ENCODE measurements around the gene TMEM209.
"Not testable (repeated sequence)": the region's sequence is repeated elsewhere in the genome, so short reads cannot be mapped to it uniquely, and the experiment has no call there.

Gene TMEM209

DNA sequence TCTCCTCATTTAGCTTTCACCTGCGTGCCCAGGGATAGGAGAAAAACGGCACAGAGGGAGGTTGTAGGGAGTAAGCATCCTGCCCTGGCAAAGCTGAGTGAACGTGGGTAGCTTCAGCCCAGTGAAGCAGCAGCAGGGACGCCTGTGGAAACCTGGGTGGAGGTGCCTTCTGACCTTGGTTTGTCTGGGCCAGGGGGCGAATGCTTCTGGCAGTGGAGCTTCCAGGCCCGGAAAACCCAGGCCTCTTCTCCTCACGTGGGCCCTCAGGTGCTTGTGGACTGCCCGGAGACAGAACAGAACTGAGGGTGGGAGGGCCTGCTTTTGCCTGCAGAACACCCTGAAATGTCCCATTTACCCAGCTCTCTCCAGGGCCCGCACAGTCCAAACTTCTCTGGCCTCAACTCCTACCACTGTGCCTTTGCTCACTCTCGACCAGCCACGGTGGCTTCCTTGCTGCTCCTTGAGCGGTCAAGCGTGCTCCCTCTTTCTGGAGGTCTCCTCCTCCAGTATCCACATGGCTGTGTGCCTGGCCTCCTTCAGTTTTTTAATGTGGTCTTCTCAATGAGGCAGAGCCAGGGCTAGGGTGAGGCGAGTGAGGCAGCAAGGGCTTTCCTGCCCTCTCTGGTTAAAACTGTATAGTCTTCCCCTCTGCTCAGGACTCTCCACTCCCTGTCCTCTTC lies 62.4 kb downstream of the TMEM209 start:
- DNase-seq = no peak

DNA sequence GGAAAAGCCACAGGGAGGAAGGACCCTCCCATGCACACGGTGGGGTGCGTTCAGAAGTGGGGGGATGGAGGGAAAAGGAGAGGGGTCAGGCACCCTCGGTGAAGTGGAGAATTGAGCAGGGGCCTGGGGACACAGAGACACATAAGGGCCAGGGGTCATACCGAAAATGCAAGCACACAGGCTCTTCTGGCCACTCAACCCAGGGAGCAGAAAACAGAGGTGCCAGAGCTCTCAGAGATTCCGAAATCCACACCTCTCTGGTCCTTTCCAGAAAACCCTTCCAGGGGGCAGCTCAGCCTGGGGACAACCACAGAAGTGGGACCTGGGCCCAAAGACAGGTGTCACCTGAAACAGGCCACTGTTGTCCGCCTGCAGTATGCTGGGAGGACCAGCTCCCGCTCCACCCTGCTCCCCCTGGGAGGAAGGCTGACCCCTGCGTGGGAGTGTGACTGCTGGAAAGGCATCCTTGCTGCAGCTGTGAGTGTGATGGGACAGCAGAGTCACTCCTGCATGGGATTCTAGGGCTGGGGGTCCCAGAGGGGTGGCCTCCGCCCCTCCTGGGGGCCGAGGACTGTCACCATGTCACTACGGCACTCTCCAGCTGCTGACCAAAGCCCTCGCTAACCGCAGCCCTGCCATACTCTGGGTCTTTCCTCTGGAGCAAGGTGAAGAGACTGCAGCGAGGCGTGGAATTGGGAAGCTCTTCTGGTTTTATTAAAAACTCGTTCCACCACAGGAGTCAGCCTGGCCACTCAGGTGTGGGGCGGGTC lies 63.1 kb downstream of the TMEM209 start:
- DNase-seq = no peak

DNA sequence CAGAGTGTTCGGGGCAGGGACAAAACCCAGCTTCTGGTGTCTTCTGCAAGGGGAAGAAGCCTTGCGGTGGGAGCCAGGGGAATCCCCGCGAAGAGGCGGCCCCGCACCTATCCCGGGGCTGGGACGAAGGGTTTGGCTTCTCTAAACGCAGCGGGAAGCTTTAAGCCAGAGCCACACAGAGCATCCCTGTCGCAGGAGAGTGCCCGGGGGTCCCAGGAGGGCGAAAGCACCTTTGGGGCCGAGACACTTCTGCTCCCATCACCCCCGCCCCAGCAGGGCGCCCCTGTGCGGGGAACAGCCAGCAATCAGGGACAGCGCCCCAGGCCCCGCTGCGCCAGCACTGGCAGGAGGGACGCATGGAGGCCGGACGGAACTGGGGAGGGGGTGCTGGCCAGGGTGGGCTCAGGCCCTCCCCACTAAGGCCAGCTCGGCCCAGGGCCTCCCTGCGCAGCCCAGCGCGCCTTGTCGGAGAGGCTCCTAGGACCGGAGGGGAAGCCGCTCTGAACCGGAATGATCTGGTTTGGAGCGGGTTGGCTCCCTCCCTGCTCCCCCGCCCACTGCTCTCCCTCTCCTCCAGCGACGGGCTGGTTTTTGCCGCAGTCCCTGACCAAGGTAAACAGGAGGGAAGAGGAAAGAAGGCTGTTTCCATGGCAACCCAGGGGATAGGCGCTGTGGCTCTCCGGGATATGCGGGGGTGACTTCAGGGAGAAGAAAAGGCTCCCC lies 63.9 kb downstream of the TMEM209 start:
- peak; percentile 74 for DNase-seq

DNA sequence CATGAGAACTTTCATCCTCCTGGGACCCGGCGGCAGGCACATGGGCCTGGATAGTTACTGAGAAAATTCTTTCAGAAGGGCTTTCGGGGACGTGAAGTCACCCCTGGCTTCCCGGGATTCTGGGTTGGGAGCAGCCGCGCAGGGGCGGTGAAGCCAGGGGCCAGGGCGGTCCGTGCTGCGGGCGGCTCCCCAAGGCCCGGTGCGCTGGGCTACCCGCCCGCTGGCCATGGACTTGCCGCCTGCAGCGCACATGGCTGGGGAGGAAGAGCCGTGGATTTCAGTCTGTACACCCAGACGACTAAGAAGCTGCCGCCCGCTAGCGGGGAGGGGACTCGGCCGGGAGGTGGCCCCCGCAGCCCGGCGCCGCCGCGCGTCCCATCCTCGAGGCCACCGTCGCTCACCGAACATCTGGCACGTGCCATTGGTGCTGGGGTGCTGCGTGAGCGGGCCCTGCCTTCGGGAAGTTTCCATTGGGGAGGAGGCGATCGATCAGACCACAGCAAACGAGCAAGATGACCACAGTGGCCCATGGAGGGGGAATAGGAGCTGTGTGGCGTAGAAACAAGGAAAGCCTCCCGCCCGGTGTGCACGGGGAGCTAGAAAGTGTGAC lies 64.5 kb downstream of the TMEM209 start:
- no peak for DNase-seq

DNA sequence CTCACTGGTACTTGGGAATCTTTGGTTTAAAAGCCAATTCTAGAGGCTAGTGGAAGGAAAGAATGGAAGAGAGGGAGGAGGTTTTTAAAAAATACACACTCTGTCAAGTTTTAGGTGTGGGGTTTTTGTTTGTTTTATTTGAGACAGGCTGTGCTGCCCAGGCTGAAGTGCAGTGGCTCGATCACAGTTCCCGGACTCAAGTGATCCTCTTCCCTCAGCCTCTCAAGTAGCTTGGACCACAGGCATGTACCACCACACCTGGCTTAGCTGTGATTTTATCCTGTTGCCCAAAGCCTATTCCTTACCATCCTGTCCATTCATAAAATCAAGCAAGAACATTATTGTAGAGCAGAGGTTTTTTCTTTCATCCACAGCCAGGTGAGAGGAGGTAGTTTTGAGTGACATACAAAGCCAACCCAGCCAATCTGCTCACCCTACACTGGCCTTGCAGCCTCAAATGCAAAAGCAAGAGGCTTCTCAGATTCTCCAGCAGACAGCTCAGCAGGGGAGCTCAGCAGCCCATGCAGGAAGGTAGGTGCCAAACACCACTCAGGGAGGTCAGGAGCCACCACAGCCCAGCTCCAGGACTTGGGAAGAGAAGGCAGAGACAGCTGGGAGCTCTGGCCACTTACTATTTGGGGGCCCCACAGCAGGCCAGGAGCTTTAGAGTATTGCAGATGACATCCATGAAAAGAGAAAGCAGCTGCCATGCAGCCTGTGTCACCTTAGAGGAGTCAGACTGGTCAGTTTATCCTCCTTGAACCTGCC lies 65.8 kb downstream of the TMEM209 start:
- DNase-seq = no peak

DNA sequence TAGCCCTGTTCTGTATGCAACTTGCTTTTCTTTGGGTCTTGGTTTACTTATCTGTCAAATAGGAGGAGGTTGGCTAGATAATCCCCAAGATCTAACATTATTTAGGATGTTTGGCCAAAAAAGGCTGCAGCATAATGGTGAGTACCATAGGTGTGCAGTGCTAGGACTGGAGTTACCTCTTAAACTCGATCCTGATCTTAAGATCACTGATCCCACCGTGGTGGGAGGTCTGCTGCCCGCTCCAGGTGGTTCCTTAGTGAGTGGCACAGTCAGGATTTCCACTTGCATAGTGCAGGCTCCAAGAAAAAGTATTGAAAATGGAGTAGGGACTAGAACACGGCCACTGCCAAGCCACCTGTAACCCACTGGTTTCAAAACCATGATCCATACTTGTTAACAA lies 68.0 kb downstream of the TMEM209 start:
- DNase-seq = no peak

DNA sequence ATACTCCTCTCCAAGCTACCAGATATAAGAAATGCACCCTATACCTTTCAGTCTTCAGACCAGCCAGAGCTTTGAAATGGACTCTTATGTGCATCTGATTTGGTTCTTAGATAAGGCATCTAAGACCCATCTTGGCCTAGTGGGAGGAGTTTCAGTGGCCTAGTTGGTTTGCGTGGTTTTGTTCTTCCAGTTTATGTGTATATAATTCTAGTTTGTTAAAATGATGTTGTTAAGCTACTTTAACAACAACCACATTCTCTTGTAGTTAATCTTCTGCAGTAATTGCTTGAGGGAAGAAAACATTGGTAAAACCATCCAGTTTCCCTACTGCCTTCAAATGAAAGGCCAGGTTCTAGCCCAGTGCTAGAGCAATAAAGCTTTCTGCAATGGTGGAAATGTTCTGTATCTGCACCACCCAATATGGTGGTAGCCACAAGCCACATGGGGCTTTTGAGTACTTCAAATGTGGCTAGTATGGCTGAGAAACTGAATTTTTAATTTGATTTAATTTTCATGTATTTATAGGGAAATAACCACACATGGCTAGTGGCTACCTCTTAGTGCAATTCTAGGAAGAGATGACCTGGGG lies 68.5 kb downstream of the TMEM209 start:
- no peak for DNase-seq

DNA sequence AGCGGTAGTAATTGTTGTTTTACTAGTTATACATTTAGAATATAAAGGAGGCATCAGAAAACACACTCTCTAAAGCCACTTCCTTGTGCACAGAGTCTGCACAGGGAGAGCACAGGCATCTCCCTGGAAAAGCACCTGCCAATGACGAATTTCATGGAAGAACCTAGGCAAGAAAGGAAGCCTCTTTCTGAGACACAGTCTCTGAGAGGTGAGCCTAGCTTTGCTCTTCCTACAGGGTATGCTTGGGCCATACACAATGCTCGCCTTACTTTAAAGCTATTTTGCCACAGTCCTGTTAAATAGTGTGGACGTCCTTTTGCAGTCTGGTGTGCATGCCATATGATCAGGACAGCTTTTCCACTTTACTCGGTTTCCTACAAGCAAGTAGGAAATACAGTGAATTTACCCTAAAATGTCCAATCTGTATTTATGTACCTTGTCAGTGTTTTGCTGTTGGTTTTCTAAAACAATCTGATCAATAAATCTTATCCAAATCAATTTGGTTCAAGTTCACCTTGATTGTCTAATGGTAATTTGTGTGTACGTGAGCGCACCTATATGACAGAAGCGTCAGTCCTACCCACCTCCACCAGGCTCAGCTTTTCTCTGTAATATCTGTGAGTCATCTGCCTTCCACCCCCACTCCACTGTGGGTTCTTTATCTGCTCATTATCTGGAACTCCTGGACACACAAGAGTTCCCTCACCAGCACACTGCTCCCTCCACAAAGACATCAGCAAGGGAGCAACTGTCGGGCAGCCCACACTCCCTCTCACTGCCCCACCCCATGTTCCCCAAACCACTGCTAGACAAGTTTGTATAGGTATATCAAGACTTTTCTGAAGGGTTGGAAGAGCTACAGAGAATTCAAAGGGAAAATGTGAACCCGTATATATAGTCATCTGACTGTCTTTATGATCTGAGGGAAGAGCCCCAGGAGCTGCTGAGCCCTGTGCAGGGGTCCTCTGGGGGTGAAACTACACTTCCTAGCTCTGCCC lies 69.7 kb downstream of the TMEM209 start:
- DNase-seq = no peak

DNA sequence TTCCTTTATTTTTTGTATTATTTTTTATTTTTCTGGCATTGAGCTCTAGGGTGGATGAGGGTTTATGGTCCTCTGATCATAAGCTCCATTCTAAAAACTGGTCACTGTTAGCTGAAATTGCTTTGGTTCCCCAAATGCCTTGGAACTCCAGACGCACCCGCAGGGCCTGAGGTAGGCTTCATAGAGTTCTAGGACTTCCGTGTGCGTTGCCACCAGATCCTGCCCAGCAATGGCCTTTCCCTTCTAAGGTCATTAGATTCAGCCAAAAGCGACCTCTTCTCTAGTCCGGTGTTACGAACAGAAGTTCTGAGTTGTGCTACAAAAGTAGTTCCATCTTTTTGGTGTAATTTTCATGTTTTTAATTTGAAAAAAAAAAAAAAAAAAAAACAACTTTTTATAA lies 70.5 kb downstream of the TMEM209 start:
- no peak for DNase-seq

DNA sequence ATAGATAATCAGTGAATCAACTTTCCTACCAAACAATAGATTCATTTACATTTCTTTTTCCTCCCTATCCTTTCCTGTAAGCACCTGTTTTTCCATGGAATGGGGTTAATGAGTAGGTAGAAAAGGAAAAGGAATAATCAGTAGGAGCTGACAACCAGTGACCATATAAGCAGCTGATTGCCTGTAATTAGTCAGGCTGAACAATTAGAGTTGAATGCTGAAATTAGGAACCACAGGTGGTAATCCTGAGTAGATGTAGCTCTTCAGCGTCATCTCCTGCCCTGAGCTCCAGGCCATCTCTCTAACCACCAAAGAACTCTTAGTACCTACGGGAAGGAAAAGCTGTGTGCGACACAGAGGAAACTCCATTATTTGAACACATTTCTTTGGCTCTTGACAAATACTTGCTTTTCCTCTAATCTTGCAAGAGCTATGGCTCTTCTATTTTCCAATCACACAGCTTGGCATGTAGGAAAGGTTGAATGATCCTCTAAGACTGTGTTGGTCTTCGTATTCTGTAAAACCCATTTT lies 71.0 kb downstream of the TMEM209 start:
- no peak for DNase-seq

DNA sequence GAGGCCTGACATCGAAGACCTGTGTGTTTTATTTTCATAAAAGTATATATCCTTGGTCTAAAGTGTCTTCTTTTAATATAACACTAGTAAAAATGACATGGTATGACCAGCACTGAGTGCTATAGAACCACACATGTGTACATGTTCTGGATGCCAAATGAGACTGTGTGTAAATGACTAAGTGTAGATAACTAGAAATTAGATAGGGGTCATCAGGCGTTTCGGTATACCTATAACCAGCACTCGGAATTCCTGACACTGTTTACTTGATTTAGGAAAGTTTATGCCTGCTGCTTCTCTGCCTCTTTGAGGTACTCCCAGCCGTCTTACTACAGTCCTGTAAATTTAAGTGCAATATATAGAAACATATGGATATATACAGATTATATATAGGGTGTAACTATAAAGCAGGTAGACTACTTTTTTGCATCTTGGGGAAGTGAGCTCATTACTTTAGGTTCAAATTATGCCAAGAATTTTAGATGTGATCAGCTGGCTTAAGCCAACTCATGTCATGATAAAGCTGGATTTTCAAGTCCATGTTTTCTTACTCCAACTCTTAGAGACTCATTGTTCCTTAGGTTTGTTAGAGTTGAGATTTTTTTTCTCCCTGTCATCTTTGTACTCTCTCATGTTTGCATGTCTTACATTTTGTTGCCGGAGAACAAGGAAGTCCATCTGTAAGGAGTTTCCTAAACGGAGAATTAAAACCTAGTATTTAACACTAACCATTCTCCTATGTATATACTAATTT lies 72.0 kb downstream of the TMEM209 start:
- no peak for DNase-seq

DNA sequence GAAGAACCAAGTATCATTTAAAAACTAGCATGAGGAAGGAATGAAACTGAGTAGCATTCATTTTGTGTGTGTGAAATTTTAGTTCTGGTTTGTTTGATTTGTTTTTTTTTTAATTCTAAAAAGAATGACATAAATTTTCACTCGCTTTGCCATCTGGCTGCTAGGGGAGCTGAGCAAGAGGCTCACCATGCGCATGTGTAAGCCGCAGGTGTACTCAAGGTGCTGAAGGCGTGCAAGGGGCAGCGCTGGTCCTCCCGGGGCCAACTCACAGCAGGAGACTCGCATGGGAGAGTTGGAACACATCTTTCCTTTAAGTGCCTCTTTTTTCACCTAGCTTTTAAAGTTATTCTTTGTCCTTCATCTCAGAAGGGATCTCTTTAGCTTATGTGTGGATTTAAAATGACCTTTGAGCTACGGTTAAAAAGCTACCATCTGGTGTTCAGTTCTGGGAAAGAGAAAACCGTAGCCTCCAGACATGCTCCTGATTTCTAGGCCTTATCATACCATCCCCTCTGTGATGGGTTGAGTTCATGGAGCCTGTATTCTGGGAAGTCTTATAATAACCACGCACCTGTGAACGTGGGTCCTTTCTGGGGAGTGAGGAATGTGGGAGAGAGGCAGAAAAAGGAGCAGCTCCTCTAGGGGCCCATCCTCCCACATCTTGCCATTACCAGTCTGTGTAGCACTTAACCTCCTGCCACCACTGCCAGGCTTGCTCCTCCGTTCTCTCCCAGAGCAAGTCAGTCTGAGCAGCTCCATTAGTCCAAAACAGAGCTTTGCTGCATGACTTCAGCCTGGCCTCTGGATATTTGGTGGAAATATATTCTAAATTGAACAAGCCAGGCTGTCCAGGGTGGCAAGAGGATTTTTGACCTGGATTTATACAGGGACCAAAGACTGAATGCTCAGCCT lies 73.0 kb downstream of the TMEM209 start:
- DNase-seq = no peak

DNA sequence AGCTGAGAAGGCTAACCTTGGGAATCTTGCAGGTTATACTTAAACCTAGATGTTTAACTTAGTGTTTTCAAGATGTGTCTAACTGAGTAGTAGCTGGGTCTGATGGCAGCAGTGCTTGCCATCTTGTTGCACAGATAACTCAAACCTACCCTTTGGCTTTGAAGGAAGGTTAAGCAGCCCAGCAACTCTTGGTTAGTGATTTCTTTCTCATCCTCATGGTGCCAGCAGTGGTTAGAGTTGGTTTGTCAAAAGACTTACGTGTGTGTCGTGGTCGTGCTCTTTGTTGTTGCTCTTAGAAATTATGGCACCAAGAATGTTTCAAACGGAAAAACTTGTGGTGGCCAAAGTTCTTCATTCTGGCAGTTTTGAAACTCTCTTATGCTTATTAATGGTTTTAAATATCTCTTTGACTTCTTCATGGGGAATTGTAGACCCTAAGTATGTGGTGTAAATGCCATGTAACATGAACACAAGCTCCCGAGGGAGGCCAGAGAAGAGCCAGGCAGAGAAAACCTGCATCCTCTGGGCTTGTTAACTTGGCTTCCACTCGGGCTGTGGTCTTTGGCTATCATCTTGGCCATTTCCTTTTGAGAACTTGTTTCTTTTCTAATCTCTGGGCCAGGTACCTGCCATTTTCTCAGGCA lies 73.9 kb downstream of the TMEM209 start:
- DNase-seq = no peak

DNA sequence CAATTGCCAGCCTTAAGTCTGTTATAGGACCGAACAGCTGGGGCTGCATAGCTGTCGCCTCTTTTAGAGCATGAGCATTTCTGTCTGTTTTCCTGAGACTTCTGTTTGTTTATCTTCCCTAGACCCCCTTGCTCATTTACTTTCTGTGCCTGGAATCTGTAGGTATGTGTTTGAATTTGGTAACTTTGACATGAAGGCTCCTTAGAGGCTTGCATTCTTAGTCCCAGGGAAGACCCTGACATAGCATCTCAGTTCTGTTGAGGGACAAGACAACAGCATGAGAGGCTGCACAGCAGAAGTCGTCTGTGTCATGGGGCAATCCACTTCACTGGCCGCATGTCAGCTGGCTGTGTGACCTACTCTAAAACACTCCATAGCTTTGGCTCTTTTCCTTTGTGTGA lies 76.2 kb downstream of the TMEM209 start:
- DNase-seq = no peak

DNA sequence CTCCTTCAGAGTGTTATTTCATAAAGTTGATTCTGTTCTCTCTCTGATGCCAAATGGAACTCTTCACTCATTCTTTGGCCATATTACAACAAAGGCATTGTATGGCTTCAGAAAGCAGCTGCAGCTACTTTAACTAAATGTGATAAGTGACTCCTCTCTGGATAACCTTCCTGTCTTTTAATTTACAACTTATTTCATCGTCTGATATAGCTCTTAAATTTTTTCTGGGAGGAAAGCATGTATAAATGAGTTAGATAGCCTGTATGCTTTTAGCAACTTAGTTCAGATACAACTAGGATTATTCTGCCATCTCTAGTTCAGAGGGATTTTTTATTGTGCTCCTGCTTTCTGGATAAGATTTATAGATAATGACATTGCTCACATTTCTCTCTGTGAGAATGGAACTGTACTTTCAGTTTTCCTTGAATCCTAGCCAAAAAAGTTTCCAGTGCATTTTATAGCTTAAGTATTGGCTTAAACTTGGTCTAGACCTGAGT lies 77.3 kb downstream of the TMEM209 start:
- DNase-seq = peak; percentile 60

DNA sequence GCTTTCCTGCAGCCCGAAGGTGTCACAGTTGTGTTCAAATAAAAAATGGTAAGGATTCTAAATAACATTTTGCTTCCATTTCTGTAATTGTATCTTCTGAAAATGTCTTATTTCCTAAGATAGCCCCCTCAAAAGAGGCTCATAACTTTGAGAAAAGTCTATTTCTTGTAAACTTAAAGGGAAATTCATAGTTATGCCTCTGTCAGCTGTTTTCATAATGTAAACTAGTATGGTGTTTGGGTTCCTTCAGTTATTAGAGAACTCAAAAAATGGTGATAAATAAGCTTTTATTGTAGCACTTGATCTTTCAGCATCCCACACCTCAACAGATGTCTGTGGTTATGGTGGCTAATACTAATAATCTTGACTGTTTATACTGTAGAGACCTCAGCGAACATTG lies 77.8 kb downstream of the TMEM209 start:
- DNase-seq = no peak

DNA sequence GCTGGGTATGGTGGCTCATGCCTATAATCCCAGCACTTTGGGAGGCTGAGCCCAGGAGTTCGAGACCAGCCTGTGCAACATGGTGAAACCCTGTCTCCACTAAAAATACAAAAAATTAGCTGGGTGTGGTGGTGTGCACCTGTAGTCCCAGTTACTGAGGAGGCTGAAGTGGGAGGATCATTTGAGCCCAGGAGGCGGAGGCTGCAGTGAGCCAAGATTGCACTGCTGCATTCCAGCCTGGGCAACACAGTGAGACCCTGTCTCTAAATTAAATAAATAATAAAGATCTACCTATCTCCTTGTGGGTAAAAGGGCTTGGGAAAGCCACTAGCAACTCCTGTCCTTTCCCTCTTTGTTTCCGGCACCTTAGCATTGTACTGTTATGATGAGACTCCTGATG lies 78.4 kb downstream of the TMEM209 start:
- not testable (repeated sequence) for DNase-seq

DNA sequence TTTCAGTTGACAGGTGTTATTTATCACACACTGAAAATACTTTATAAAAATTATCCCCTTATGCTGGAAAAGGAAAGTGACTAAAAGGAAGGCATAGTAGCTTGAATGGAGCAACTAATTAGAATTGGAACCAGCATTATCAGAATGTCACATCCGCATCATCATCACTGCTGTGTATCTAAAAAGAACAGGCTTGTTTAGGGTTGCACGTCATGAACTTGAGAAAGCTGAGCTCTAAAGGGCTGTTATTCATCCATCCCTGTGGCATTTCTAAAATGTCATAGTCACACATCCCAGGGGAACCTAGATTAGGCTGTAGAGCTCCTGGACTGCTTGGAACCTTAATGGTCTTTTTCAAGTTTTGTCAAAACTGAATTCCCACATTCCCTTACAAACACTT lies 80.5 kb downstream of the TMEM209 start:
- no peak for DNase-seq
